DND-41 (cell line): Measurements from ENCODE around the gene RAB6B.

Experiments
- EZH2 ChIP-seq: IDR thresholded peaks from 3 replicates; pipeline ENCODE4 v1.6.1; 2012; ENCODE audit warnings: borderline replicate concordance, low read depth, mild to moderate bottlenecking, moderate library complexity, low read length, inconsistent platforms; ENCODE audit not compliant: severe bottlenecking
- TF ChIP-seq, protein P1 (sequence below): IDR thresholded peaks from 2 replicates; pipeline ENCODE4 v1.5.1; 2012; ENCODE audit warnings: borderline replicate concordance, low read length, moderate library complexity, mild to moderate bottlenecking; ENCODE audit not compliant: poor library complexity, severe bottlenecking; ENCODE audit errors: extremely low read depth

DNA sequence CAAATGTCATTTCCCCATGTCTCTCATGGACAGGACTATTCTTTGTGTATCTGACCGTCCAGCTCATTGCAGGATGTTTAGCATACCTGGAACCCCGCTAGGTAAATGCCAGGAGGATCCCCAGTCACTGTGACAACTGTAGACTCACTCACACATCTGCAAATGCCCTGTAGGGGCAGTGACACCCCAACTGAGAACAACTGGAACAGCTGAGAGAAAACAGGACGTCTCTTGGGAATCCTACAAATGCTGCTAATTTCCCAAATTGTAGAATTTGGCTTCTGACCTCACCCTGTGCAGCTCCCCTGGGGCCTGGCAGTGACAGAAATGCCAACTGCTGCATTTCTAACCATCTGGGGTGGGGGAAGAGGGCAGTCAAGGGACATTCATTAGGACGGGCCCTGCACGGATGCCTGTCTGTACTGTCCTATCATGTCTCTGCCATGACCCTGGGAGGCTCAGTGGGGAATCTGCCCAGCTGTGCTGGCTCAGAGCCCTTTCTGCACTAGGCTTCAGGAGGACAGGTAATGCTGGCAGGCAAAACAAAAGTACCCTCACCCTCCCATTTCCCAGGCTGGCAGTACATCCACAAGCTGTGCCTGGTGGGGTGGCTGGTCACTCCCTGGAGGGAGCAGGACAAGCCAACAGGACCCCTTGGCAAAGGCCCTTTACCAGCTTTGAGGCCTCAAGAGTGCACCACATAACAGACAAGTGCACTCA lies 30.4 kb downstream of the RAB6B start:
- TF ChIP-seq, protein P1, sequence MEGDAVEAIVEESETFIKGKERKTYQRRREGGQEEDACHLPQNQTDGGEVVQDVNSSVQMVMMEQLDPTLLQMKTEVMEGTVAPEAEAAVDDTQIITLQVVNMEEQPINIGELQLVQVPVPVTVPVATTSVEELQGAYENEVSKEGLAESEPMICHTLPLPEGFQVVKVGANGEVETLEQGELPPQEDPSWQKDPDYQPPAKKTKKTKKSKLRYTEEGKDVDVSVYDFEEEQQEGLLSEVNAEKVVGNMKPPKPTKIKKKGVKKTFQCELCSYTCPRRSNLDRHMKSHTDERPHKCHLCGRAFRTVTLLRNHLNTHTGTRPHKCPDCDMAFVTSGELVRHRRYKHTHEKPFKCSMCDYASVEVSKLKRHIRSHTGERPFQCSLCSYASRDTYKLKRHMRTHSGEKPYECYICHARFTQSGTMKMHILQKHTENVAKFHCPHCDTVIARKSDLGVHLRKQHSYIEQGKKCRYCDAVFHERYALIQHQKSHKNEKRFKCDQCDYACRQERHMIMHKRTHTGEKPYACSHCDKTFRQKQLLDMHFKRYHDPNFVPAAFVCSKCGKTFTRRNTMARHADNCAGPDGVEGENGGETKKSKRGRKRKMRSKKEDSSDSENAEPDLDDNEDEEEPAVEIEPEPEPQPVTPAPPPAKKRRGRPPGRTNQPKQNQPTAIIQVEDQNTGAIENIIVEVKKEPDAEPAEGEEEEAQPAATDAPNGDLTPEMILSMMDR, result peak; percentile 9
- no peak for TF ChIP-seq EZH2
